HepG2 (cell line): ENCODE data around the gene GAS2. TPM values are rescaled to one million over a fixed set of nuclear protein-coding genes. Genes with fewer than 3 reads are reported as not detected.

Source experiments
- ATAC-seq: fragments of 200-7000 bp; cut with Tn5 transposase; 3 replicates; pipeline ENCODE4 v1.9.1; 2020; ENCODE audit warnings: mild to moderate bottlenecking, moderate library complexity
- BruUV-seq: library from RNA; stranded (reverse); fragments of 400-500 nt; replicated peaks from 2 replicates; lab custom pipeline; 2021; lab: Mats Ljungman, UMichigan
- CTCF ChIA-PET: fragments of 300-600 bp; formaldehyde crosslinking; extraction: SDS; loops from one replicate; lab custom pipeline; 2021; ENCODE audit warnings: low total read pairs, inconsistent platforms, low intra/inter-chr PET ratio; lab: Yijun Ruan, JAX
- POLR2A ChIA-PET: fragments of 350-600 bp; sonication (Branson Sonifier 250); formaldehyde crosslinking; loops from one replicate; lab custom pipeline; 2020; ENCODE audit warnings: antibody characterized with exemption, inconsistent platforms; lab: Yijun Ruan, JAX
- DNase-seq: peaks from one replicate; pipeline ENCODE4 v3.0.0-alpha.2; 2015; ENCODE audit warnings: low spot score
- FAIRE-seq: peaks from 3 replicates; lab custom pipeline; 2011; peaks lifted over from hg19 to GRCh38; lab: Jason Lieb, UNC
- H2AFZ ChIP-seq: one replicate; pipeline ENCODE4 v1.6.1; 2011; ENCODE audit warnings: low read length, inconsistent platforms
- H3K27ac ChIP-seq: fragments of 300-600 bp; 3 replicates; pipeline ENCODE4 v1.8.0; 2011; ENCODE audit warnings: mixed run types, mild to moderate bottlenecking, mixed read lengths, low read length, inconsistent platforms; ENCODE audit not compliant: insufficient read depth; ENCODE audit errors: extremely low read length
- H3K27me3 ChIP-seq, 2 experiments: fragments of 200-600 bp in 1 of 2; 2 replicates in 1 of 2; 3 replicates in 1 of 2; pipeline versions ENCODE4 v1.6.0 to v1.8.0; 2011; ENCODE audit warnings: low read length in 2 of 2, mild to moderate bottlenecking in 2 of 2, moderate library complexity in 2 of 2, inconsistent platforms in 1 of 2; ENCODE audit not compliant: insufficient read depth in 2 of 2, control insufficient read depth in 1 of 2
- H3K36me3 ChIP-seq, 2 experiments: fragments of 200-600 bp in 1 of 2; replicated peaks in 1 of 2; 2 replicates in 1 of 2; 3 replicates in 1 of 2; pipeline versions ENCODE4 v1.5.1 to v1.8.0; 2011; ENCODE audit warnings: low read length in 2 of 2, inconsistent platforms in 1 of 2; ENCODE audit not compliant: insufficient read depth in 2 of 2, control insufficient read depth in 1 of 2
- H3K4me1 ChIP-seq: 2 replicates; pipeline ENCODE4 v1.5.1; 2012; ENCODE audit warnings: low read length, inconsistent platforms; ENCODE audit not compliant: insufficient read depth
- H3K4me2 ChIP-seq: 2 replicates; pipeline ENCODE4 v1.6.0; 2011; ENCODE audit warnings: low read depth, low read length, inconsistent platforms
- H3K4me3 ChIP-seq, 3 experiments: fragments of 200-600 bp in 1 of 3; sonication (generic), shearing (Covaris generic) in 1 of 3; replicated peaks in 1 of 3; 2 replicates each; pipeline ENCODE4 v1.5.1; 2011 to 2016; ENCODE audit warnings: low read length in 3 of 3, inconsistent platforms in 2 of 3, low read depth in 2 of 3, mild to moderate bottlenecking in 2 of 3, control low read depth in 1 of 3, mixed read lengths in 1 of 3; ENCODE audit not compliant: insufficient read depth in 1 of 3
- H3K79me2 ChIP-seq: one replicate; pipeline ENCODE4 v1.6.1; 2011; ENCODE audit warnings: low read length, inconsistent platforms; ENCODE audit not compliant: insufficient read depth
- H3K9ac ChIP-seq: 2 replicates; pipeline ENCODE4 v1.6.0; 2011; ENCODE audit warnings: mild to moderate bottlenecking, low read depth, low read length, inconsistent platforms; ENCODE audit not compliant: insufficient read depth
- H3K9me3 ChIP-seq: 2 replicates; pipeline ENCODE4 v1.5.1; 2012; ENCODE audit warnings: mild to moderate bottlenecking, low read length
- H4K20me1 ChIP-seq: 2 replicates; pipeline ENCODE4 v1.6.0; 2011; ENCODE audit warnings: inconsistent platforms, mild to moderate bottlenecking, low read length, moderate library complexity; ENCODE audit not compliant: insufficient read depth
- ARNTL ChIP-seq: sonication (generic); formaldehyde crosslinking; IDR thresholded peaks from 2 replicates; pipeline ENCODE4 v1.4.0; 2020; ENCODE audit warnings: mild to moderate bottlenecking, missing genetic modification reagents
- DRAP1 ChIP-seq: IDR thresholded peaks from 2 replicates; pipeline ENCODE4 v1.6.1; 2016; ENCODE audit warnings: missing genetic modification reagents, missing compliant biosample characterization
- ETS1 ChIP-seq: sonication (generic); formaldehyde crosslinking; IDR thresholded peaks from 2 replicates; pipeline ENCODE4 v1.4.0; 2020; ENCODE audit warnings: missing genetic modification reagents
- IKZF1 ChIP-seq: fragments of 450-650 bp; IDR thresholded peaks from 2 replicates; pipeline ENCODE4 v1.7.1; 2016
- KDM6A ChIP-seq: IDR thresholded peaks from 2 replicates; pipeline ENCODE4 v1.6.1; 2016; ENCODE audit warnings: low read depth
- PBX2 ChIP-seq: IDR thresholded peaks from 2 replicates; pipeline ENCODE4 v1.6.1; 2016; ENCODE audit warnings: control low read depth
- PBX3 ChIP-seq: sonication (generic); formaldehyde crosslinking; IDR thresholded peaks from 2 replicates; pipeline ENCODE4 v1.8.1; 2023; ENCODE audit warnings: missing genetic modification reagents, inconsistent platforms, borderline replicate concordance
- POLR2AphosphoS2 ChIP-seq: IDR thresholded peaks from 2 replicates; pipeline ENCODE4 v1.6.1; 2011; ENCODE audit warnings: low read depth, low read length, improper control_type of control experiment
- PRDM10 ChIP-seq: sonication (generic); formaldehyde crosslinking; IDR thresholded peaks from 2 replicates; pipeline ENCODE4 v1.4.0; 2020; ENCODE audit warnings: low read depth, missing genetic modification reagents
- RBAK ChIP-seq: sonication (generic); formaldehyde crosslinking; IDR thresholded peaks from 2 replicates; pipeline ENCODE4 v1.5.1; 2020; ENCODE audit warnings: mild to moderate bottlenecking, missing genetic modification reagents
- SAP130 ChIP-seq: IDR thresholded peaks from 2 replicates; pipeline ENCODE4 v1.6.1; 2016; ENCODE audit warnings: low read depth
- TCF7L2 ChIP-seq: IDR thresholded peaks from 2 replicates; pipeline ENCODE4 v1.6.1; 2011; ENCODE audit warnings: mild to moderate bottlenecking, low read depth, low read length, moderate library complexity
- TEF ChIP-seq: sonication (generic); formaldehyde crosslinking; IDR thresholded peaks from 2 replicates; pipeline ENCODE4 v1.5.0; 2020; ENCODE audit warnings: missing genetic modification reagents
- THAP11 ChIP-seq: IDR thresholded peaks from 2 replicates; pipeline ENCODE4 v1.6.1; 2016; ENCODE audit warnings: missing biosample characterization, missing genetic modification reagents
- WGBS: methylation state at CpG from one replicate; pipeline ENCODE4 v1.1.6; 2017; ENCODE audit warnings: low lambda C conversion rate; 5-methylcytosine and 5-hydroxymethylcytosine counted together
- in situ Hi-C: cut with HindIII; loops from 2 replicates; pipeline ENCODE4 v1.10.0; 2017; ENCODE audit warnings: low pct_unique_long_range_greater_than_20kb; ENCODE audit not compliant: extremely low pct_ligation_motif_present
- intact Hi-C: fragments of 100-400 bp; cut with micrococcal nuclease; formaldehyde crosslinking; loops from one replicate; pipeline ENCODE4 v1.10.0; 2022; ENCODE audit not compliant: unreplicated experiment
- polyA plus RNA-seq, 8 experiments: library from polyadenylated mRNA; depleted of rRNA in 3 of 8; stranded (reverse) in 7 of 8; unstranded in 1 of 8; fragments of >200 nt; fragmentation: Illumina TruSeq in 4 of 8; extraction: Trizol in 4 of 8; gene quantifications; 2 replicates each; pipeline versions ENCODE4 v1.2.1 to v1.2.3, GENCODE V29; 2011 to 2016; ENCODE audit warnings: low read depth in 4 of 8, missing spikeins in 1 of 8, mixed read lengths in 1 of 8; ENCODE audit not compliant: insufficient read depth in 1 of 8
- total RNA-seq, 5 experiments: library from RNA; depleted of rRNA; stranded (reverse); fragments of >200 nt; fragmentation: Illumina TruSeq; extraction: Trizol; gene quantifications; 2 replicates each; pipeline ENCODE4 v1.2.3, GENCODE V29; 2016; ENCODE audit warnings: low read depth in 1 of 5

The GAS2 gene
- total and polyA plus RNA-seq, 2 of the 13 experiments (the other 11 are each of a cell fraction or from before 2014, with no cell fraction given), result 26.0 to 85.1 TPM

- TF ChIP-seq PRDM10, result no peak
- no peak for TF ChIP-seq TCF7L2
- no peak for TF ChIP-seq ARNTL (CRISPR knock-in tag)
- no peak for TF ChIP-seq THAP11
- TF ChIP-seq DRAP1 (CRISPR knock-in tag), result no peak
- TF ChIP-seq IKZF1, result no peak
These were observed 33.0 kb upstream of the GAS2 start (continued) for GRCh38 chr11:22633354-22633902.

GRCh38 chr11:22634897-22635629 is 31.3 kb upstream of the GAS2 start:
- 34% methylated on average over 3 of the region's 3 CpGs for WGBS
- H3K4me1 ChIP-seq, result peaks cover 34% of the 10 kb centered on the region
- ChIA-PET POLR2A (interaction anchor here (0.9 to 3.1 kb wide), 14 partner anchors 10 to 195 kb away, joined by 3 to 55 read pairs (median 6); partner anchors contain the start of genes FANCF, GAS2 and SVIP), CTCF (no interaction called here)
- H3K36me3 ChIP-seq, result no peaks in the 10 kb centered on the region
- ATAC-seq (peak; percentile 97), DNase-seq (peak; percentile 96), FAIRE-seq (peak; percentile 83)
- peak overlapping the region; percentile 67 for H2AFZ ChIP-seq
- peaks cover 2% of the 10 kb centered on the region for H3K79me2 ChIP-seq
- H3K9ac ChIP-seq, result peak overlapping the region; percentile 56
- no peaks in the 10 kb centered on the region for H3K9me3 ChIP-seq
- intact Hi-C loops (loop anchor here (1.0 to 2.0 kb wide), 5 partner anchors 10 to 188 kb away; partner anchors contain the start of genes FANCF and GAS2), in situ Hi-C loops (no loop called here)
- no TSS peak for BruUV-seq
- H3K4me3 ChIP-seq, result peak overlapping the region in 2 of 3 experiments; percentile 17 to 60; a peak in 3 of 6 replicates
- H3K4me2 ChIP-seq, result peak overlapping the region; percentile 78
- peak overlapping the region; percentile 76 for H3K27ac ChIP-seq
- H3K27me3 ChIP-seq, result no peaks in the 10 kb centered on the region
- H4K20me1 ChIP-seq, result no peaks in the 10 kb centered on the region
- TF ChIP-seq KDM6A (CRISPR knock-in tag) (peak; percentile 86), SAP130 (CRISPR knock-in tag) (peak; percentile 68; the same call in 1 of the 2 replicates), ETS1 (CRISPR knock-in tag) (no peak), PBX2 (no peak), TEF (no peak), PBX3 (CRISPR knock-in tag) (no peak), RBAK (no peak), POLR2AphosphoS2 (no peak)
